Ishikawa (cell line): ENCODE measurements around the gene NKAPD1.

Source experiments
- CREB1 ChIP-seq: IDR thresholded peaks from 2 replicates; pipeline ENCODE4 v1.6.1; 2012; ENCODE audit warnings: low read depth
- EGR1 ChIP-seq: IDR thresholded peaks from 2 replicates; pipeline ENCODE4 v1.6.1; 2012
- EP300 ChIP-seq: IDR thresholded peaks from 2 replicates; pipeline ENCODE4 v1.6.1; 2012; ENCODE audit warnings: borderline replicate concordance
- FOXM1 ChIP-seq: IDR thresholded peaks from 2 replicates; pipeline ENCODE4 v1.6.1; 2012; ENCODE audit warnings: low read depth, borderline replicate concordance
- MAX ChIP-seq: IDR thresholded peaks from 2 replicates; pipeline ENCODE4 v1.6.1; 2012
- RAD21 ChIP-seq: IDR thresholded peaks from 2 replicates; pipeline ENCODE4 v1.6.1; 2012; ENCODE audit warnings: low read depth
- REST ChIP-seq: IDR thresholded peaks from 2 replicates; pipeline ENCODE4 v1.6.1; 2012; ENCODE audit warnings: low read depth, mild to moderate bottlenecking
- TAF1 ChIP-seq: IDR thresholded peaks from 2 replicates; pipeline ENCODE4 v1.6.1; 2012; ENCODE audit warnings: low read depth, mild to moderate bottlenecking
- TEAD4 ChIP-seq: IDR thresholded peaks from 2 replicates; pipeline ENCODE4 v1.6.1; 2012
- YY1 ChIP-seq: IDR thresholded peaks from 2 replicates; pipeline ENCODE4 v1.6.1; 2012; ENCODE audit warnings: low read depth

- no peak for TF ChIP-seq YY1
- TF ChIP-seq EP300, result no peak
- TF ChIP-seq RAD21, result no peak
- TF ChIP-seq TAF1, result no peak
- no peak for TF ChIP-seq REST
- no peak for TF ChIP-seq FOXM1
- TF ChIP-seq TEAD4, result no peak
- no peak for TF ChIP-seq EGR1
- TF ChIP-seq CREB1, result no peak
- TF ChIP-seq MAX, result no peak
Observed at GRCh38 chr11:112097734-112098528, 23.8 kb downstream of the NKAPD1 start.
